HL-60 (cell line): ENCODE data around the gene CERS6.

Experiments used
- DNase-seq, 2 experiments: peaks; one replicate each; pipeline ENCODE4 v3.0.0-alpha.2; 2010 to 2020; ENCODE audit warnings: low read depth in 1 of 2, low spot score in 1 of 2
- H3K27ac ChIP-seq: fragments of 250-450 bp; sonication (Bioruptor Pico); replicated peaks from 2 replicates; pipeline ENCODE4 v1.5.1; 2020; ENCODE audit warnings: mild to moderate bottlenecking, moderate library complexity
- H3K27me3 ChIP-seq: fragments of 250-450 bp; sonication (Bioruptor Pico); 2 replicates; pipeline ENCODE4 v1.5.1; 2021; ENCODE audit warnings: mild to moderate bottlenecking, moderate library complexity; ENCODE audit not compliant: insufficient read depth, poor library complexity, severe bottlenecking
- H3K4me3 ChIP-seq: replicated peaks from 2 replicates; pipeline ENCODE4 v1.5.1; 2011; ENCODE audit warnings: mild to moderate bottlenecking, control low read depth, low read length; ENCODE audit not compliant: insufficient read depth
- GABPA ChIP-seq: IDR thresholded peaks from 2 replicates; pipeline ENCODE4 v1.6.1; 2012; ENCODE audit warnings: low read depth
- POLR2AphosphoS5 ChIP-seq: IDR thresholded peaks from 2 replicates; pipeline ENCODE4 v1.6.1; 2012; ENCODE audit warnings: low read depth
- SPI1 ChIP-seq: IDR thresholded peaks from 2 replicates; pipeline ENCODE4 v1.6.1; 2012; ENCODE audit warnings: low read depth, mild to moderate bottlenecking, borderline replicate concordance
- TF ChIP-seq, protein P1 (sequence below): IDR thresholded peaks from one replicate; pipeline ENCODE4 v1.5.1; 2011; ENCODE audit warnings: low read length, control low read depth, inconsistent platforms; ENCODE audit not compliant: insufficient read depth
- TF ChIP-seq, protein P2 (sequence below): IDR thresholded peaks from 2 replicates; pipeline ENCODE4 v1.6.1; 2012; ENCODE audit warnings: low read depth; ENCODE audit not compliant: insufficient replicate concordance

CERS6 gene

DNA sequence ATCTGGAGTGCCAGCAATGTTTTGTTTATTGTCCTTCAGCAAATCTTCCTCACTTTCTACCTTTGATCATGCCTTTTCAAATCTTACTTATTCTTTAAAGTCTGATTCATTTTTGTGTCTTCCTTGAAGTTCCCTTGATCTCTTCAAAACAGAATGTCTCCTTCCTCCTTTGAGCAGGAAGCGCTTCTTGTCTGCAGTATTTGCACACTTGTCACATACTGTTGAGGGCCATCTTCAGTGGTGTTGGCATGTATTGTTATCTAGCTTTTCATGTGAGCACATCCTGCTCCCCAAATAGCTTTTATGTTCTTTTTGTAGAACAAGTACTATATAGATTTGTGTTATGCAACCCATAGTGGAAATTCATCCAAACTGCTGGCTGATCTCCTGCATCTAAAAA, 5.9 kb upstream of the CERS6 start:
- TF ChIP-seq GABPA (no peak), SPI1 (no peak), POLR2AphosphoS5 (no peak)
- TF ChIP-seq, protein P1, sequence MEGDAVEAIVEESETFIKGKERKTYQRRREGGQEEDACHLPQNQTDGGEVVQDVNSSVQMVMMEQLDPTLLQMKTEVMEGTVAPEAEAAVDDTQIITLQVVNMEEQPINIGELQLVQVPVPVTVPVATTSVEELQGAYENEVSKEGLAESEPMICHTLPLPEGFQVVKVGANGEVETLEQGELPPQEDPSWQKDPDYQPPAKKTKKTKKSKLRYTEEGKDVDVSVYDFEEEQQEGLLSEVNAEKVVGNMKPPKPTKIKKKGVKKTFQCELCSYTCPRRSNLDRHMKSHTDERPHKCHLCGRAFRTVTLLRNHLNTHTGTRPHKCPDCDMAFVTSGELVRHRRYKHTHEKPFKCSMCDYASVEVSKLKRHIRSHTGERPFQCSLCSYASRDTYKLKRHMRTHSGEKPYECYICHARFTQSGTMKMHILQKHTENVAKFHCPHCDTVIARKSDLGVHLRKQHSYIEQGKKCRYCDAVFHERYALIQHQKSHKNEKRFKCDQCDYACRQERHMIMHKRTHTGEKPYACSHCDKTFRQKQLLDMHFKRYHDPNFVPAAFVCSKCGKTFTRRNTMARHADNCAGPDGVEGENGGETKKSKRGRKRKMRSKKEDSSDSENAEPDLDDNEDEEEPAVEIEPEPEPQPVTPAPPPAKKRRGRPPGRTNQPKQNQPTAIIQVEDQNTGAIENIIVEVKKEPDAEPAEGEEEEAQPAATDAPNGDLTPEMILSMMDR = no peak
- TF ChIP-seq, protein P2, sequence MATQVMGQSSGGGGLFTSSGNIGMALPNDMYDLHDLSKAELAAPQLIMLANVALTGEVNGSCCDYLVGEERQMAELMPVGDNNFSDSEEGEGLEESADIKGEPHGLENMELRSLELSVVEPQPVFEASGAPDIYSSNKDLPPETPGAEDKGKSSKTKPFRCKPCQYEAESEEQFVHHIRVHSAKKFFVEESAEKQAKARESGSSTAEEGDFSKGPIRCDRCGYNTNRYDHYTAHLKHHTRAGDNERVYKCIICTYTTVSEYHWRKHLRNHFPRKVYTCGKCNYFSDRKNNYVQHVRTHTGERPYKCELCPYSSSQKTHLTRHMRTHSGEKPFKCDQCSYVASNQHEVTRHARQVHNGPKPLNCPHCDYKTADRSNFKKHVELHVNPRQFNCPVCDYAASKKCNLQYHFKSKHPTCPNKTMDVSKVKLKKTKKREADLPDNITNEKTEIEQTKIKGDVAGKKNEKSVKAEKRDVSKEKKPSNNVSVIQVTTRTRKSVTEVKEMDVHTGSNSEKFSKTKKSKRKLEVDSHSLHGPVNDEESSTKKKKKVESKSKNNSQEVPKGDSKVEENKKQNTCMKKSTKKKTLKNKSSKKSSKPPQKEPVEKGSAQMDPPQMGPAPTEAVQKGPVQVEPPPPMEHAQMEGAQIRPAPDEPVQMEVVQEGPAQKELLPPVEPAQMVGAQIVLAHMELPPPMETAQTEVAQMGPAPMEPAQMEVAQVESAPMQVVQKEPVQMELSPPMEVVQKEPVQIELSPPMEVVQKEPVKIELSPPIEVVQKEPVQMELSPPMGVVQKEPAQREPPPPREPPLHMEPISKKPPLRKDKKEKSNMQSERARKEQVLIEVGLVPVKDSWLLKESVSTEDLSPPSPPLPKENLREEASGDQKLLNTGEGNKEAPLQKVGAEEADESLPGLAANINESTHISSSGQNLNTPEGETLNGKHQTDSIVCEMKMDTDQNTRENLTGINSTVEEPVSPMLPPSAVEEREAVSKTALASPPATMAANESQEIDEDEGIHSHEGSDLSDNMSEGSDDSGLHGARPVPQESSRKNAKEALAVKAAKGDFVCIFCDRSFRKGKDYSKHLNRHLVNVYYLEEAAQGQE = no peak
- DNase-seq = no peak
- Histone ChIP-seq H3K27me3 (no peaks in the 10 kb centered on the region), H3K27ac (no peak overlapping the region), H3K4me3 (no peak overlapping the region)

DNA sequence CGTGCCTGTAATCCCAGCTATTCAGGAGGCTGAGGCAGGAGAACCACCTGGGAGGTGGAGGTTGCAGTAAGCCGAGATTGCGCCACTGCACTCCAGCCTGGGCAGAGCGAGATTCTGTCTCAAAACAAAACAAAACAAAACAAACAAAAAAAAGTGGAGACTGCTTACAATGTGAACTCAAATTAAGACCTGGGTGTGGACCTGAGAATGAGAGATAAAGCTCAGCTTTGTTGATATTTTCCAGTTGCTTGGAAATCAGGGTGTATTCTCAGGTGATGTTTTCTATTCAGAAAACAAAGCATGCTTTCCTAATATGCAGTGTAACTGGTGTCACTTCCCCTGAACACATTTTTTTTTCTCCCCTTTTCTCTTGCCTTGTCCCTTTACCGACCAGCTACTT, 5.3 kb upstream of the CERS6 start:
- Histone ChIP-seq H3K27ac (no peak overlapping the region), H3K27me3 (no peaks in the 10 kb centered on the region), H3K4me3 (no peak overlapping the region)
- DNase-seq = no peak
- no peak for TF ChIP-seq POLR2AphosphoS5
- no peak for TF ChIP-seq SPI1
- TF ChIP-seq GABPA = no peak
- TF ChIP-seq, protein P2 = no peak
- TF ChIP-seq, protein P1 = no peak

DNA sequence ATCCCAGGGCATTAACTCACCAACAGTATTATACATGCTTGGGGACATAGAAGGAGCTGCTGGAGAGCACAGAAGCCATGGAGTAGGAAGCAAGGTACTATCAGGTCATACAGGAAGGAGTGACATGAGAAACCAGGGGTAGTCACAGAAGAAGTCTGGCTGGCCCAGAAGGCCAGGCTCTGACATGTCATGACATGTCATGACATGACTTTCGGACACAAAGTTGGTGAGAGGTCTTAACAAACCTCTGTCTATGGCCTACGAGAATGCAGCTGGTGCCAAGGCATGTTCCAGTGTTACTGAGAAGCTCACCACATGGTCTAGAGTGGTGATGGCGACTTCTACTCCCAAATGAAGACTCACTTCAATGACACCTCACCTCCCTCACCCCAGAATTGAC, 3.3 kb upstream of the CERS6 start:
- TF ChIP-seq GABPA = no peak
- no peak for DNase-seq
- H3K27me3 ChIP-seq = no peaks in the 10 kb centered on the region
- no peak overlapping the region for H3K27ac ChIP-seq
- H3K4me3 ChIP-seq = no peak overlapping the region

DNA sequence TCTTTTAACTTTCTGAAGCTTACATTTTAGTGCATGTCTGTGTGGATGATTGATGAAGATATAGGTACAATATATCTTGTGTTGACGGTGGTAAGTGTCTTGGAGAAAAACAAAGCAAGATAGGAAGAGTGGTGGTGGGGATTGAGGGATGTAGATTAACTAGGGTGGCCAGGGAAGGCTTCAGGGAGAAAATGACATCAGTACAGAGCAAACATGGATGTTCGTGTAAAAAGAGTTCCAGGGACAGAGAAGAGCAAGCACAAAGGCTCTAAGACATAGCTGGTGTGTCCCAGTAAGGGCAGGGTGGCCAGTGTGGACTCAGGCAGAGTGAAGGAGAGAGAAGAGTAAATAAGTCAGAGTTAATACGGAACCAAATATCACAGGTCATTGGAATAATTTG, 2.7 kb upstream of the CERS6 start:
- DNase-seq = no peak
- H3K4me3 ChIP-seq = no peak overlapping the region
- no peaks in the 10 kb centered on the region for H3K27me3 ChIP-seq
- TF ChIP-seq, protein P2 = no peak
- TF ChIP-seq GABPA = no peak
- no peak for TF ChIP-seq POLR2AphosphoS5
- TF ChIP-seq, protein P1 = no peak
- TF ChIP-seq SPI1 = no peak
- H3K27ac ChIP-seq = no peak overlapping the region
